Esophagus muscularis mucosa (tissue), 4 donors: ENCODE results near the gene INO80E. TPM values are rescaled to one million over a fixed set of nuclear protein-coding genes. Genes with fewer than 3 reads are reported as not detected.

ENCODE experiments used
- DNase-seq: peaks from one replicate; pipeline ENCODE4 v3.0.0-alpha.2; 2017; ENCODE audit errors: extremely low spot score
- H3K27ac ChIP-seq, 4 donors: fragments of 200-600 bp; sonication (generic); replicated peaks in 1 of 4; 1 replicate in 3 of 4; 2 replicates in 1 of 4; pipeline ENCODE4 v1.5.1; 2016 to 2019; ENCODE audit warnings: mild to moderate bottlenecking in 1 of 4
- H3K27me3 ChIP-seq, 4 donors: fragments of 200-600 bp; sonication (generic); one replicate each; pipeline versions ENCODE4 v1.5.1 to v1.6.0; 2016 to 2019
- H3K36me3 ChIP-seq, 4 donors: fragments of 200-600 bp; sonication (generic); one replicate each; pipeline ENCODE4 v1.5.1; 2016 to 2019
- H3K4me1 ChIP-seq, 4 donors: fragments of 200-600 bp; sonication (generic); one replicate each; pipeline ENCODE4 v1.5.1; 2016 to 2019
- H3K4me3 ChIP-seq, 4 donors: fragments of 200-600 bp; sonication (generic); 1 replicate in 2 of 4; 2 replicates in 2 of 4; pipeline ENCODE4 v1.5.1; 2016 to 2019; ENCODE audit warnings: mild to moderate bottlenecking in 4 of 4, moderate library complexity in 1 of 4
- H3K9me3 ChIP-seq, 4 donors: fragments of 200-600 bp; sonication (generic); 1 replicate in 3 of 4; 2 replicates in 1 of 4; pipeline ENCODE4 v1.5.1; 2016 to 2019
- EP300 ChIP-seq: sonication (generic); formaldehyde crosslinking; IDR thresholded peaks from one replicate; pipeline ENCODE4 v1.6.1; 2017; ENCODE audit warnings: antibody characterized with exemption
- POLR2A ChIP-seq: fragments of 450-650 bp; IDR thresholded peaks from one replicate; pipeline ENCODE4 v1.6.1; 2017; ENCODE audit warnings: antibody characterized with exemption, moderate library complexity, mild to moderate bottlenecking, low read depth
- POLR2AphosphoS5 ChIP-seq, 2 donors: sonication (generic); formaldehyde crosslinking; IDR thresholded peaks; one replicate each; pipeline ENCODE4 v1.6.1; 2017; ENCODE audit warnings: antibody characterized with exemption in 2 of 2
- WGBS: methylation state at CpG from one replicate; pipeline ENCODE4 v1.1.5; 2018; 5-methylcytosine and 5-hydroxymethylcytosine counted together
- intact Hi-C: fragments of 100-400 bp; cut with DNase I; formaldehyde crosslinking; loops from one replicate; pipeline ENCODE4 v1.15.1; 2023
- total RNA-seq, 4 donors: library from RNA; depleted of rRNA; stranded (reverse); fragments of >200 nt; gene quantifications; one replicate each; pipeline versions ENCODE4 v1.1.0 to v1.2.1, GENCODE V29; 2016
- TF ChIP-seq, protein P1 (sequence below), 3 experiments: fragments of 200-600 bp in 2 of 3; fragments of 450-650 bp in 1 of 3; sonication (generic) in 2 of 3; IDR thresholded peaks; one replicate each; pipeline ENCODE4 v1.5.1; 2017 to 2019; ENCODE audit warnings: antibody characterized with exemption in 3 of 3, mild to moderate bottlenecking in 2 of 3, moderate library complexity in 1 of 3

The INO80E gene
- total RNA-seq, 4 donors from 2014 or later: 38.2 to 58.1 (median 43.5) TPM

DNA sequence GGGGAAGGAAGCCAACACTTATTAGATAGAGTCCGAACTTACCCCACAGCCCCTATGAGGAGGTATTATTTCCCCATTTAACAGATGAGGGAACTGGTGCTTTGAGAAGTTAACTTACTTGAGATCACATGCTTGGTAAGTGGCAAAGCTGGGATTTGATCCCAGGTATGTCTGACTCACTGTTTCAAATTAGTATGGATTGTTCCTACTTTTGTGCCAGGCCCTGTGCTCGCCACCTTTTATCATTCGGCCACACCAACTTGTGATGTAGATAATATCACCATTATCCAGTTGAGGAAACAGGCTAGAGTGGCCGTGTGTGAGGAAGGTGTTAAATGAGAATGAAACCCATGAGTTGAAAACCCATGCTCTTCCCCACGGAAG is 11.3 kb upstream of the INO80E start:
- intact Hi-C loops: no loop called here
- TF ChIP-seq, protein P1, sequence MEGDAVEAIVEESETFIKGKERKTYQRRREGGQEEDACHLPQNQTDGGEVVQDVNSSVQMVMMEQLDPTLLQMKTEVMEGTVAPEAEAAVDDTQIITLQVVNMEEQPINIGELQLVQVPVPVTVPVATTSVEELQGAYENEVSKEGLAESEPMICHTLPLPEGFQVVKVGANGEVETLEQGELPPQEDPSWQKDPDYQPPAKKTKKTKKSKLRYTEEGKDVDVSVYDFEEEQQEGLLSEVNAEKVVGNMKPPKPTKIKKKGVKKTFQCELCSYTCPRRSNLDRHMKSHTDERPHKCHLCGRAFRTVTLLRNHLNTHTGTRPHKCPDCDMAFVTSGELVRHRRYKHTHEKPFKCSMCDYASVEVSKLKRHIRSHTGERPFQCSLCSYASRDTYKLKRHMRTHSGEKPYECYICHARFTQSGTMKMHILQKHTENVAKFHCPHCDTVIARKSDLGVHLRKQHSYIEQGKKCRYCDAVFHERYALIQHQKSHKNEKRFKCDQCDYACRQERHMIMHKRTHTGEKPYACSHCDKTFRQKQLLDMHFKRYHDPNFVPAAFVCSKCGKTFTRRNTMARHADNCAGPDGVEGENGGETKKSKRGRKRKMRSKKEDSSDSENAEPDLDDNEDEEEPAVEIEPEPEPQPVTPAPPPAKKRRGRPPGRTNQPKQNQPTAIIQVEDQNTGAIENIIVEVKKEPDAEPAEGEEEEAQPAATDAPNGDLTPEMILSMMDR (IDR thresholded peaks at IDR 0.05): no peak
- no peak for TF ChIP-seq POLR2A
- no peak for TF ChIP-seq POLR2AphosphoS5 (IDR thresholded peaks at IDR 0.05)
- TF ChIP-seq EP300: no peak
- Histone ChIP-seq H3K27ac (no peak overlapping the region), H3K4me1 (no peaks in the 10 kb centered on the region), H3K9me3 (no peaks in the 10 kb centered on the region), H3K4me3 (no peak overlapping the region), H3K36me3 (peaks cover 81 to 100% (median 100%) of the 10 kb centered on the region in 4 donors), H3K27me3 (no peaks in the 10 kb centered on the region)
- no peak for DNase-seq
- WGBS: 91% methylated on average over 5 of the region's 5 CpGs

DNA sequence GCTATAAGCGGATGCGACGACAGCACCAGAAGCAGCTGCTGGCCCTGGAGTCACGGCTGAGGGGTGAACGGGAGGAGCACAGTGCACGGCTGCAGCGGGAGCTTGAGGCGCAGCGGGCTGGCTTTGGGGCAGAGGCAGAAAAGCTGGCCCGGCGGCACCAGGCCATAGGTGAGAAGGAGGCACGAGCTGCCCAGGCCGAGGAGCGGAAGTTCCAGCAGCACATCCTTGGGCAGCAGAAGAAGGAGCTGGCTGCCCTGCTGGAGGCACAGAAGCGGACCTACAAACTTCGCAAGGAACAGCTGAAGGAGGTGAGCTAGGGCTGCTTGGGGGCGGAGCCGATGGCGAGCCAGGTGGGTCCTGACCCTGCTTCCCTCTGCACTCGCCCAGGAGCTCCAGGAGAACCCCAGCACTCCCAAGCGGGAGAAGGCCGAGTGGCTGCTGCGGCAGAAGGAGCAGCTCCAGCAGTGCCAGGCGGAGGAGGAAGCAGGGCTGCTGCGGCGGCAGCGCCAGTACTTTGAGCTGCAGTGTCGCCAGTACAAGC is 10.7 kb upstream of the INO80E start:
- H3K4me1 ChIP-seq: no peaks in the 10 kb centered on the region
- no peaks in the 10 kb centered on the region for H3K9me3 ChIP-seq
- no peaks in the 10 kb centered on the region for H3K27me3 ChIP-seq
- no peak overlapping the region for H3K27ac ChIP-seq
- H3K36me3 ChIP-seq: peaks cover 79 to 100% (median 100%) of the 10 kb centered on the region in 4 donors
- 94% methylated on average over 26 of the region's 28 CpGs for WGBS
- intact Hi-C loops: no loop called here
- no peak overlapping the region for H3K4me3 ChIP-seq
- TF ChIP-seq POLR2AphosphoS5 (IDR thresholded peaks at IDR 0.05): no peak
- TF ChIP-seq, protein P1 (IDR thresholded peaks at IDR 0.05): no peak
- TF ChIP-seq POLR2A: no peak
- TF ChIP-seq EP300: no peak
- no peak for DNase-seq

DNA sequence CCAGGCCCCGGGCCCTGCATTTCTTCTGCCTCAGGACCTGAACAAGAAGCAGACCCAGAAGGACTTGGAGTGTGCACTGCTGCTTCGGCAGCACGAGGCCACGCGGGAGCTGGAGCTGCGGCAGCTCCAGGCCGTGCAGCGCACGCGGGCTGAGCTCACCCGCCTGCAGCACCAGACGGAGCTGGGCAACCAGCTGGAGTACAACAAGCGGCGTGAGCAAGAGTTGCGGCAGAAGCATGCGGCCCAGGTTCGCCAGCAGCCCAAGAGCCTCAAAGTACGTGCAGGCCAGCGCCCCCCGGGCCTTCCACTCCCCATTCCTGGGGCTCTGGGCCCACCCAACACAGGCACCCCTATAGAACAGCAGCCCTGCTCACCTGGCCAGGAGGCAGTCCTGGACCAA is 9.8 kb upstream of the INO80E start:
- DNase-seq: no peak
- H3K27ac ChIP-seq: no peak overlapping the region
- H3K4me3 ChIP-seq: no peak overlapping the region
- no peaks in the 10 kb centered on the region for H3K9me3 ChIP-seq
- no peaks in the 10 kb centered on the region for H3K27me3 ChIP-seq
- 100% methylated on average over 1 of the region's 20 CpGs for WGBS
- intact Hi-C loops: no loop called here
- TF ChIP-seq EP300 (no peak), POLR2AphosphoS5 (IDR thresholded peaks at IDR 0.05) (no peak), POLR2A (no peak)
- TF ChIP-seq, protein P1 (IDR thresholded peaks at IDR 0.05): no peak
- H3K4me1 ChIP-seq: no peaks in the 10 kb centered on the region
- peaks cover 79 to 100% (median 100%) of the 10 kb centered on the region in 4 donors for H3K36me3 ChIP-seq

DNA sequence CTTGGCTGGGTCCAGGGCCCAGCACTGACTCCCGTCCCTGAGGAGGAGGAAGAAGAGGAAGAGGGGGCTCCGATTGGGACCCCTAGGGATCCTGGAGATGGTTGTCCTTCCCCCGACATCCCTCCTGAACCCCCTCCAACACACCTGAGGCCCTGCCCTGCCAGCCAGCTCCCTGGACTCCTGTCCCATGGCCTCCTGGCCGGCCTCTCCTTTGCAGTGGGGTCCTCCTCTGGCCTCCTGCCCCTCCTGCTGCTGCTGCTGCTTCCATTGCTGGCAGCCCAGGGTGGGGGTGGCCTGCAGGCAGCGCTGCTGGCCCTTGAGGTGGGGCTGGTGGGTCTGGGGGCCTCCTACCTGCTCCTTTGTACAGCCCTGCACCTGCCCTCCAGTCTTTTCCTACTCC is 9.1 kb upstream of the INO80E start:
- H3K27ac ChIP-seq: no peak overlapping the region
- DNase-seq: no peak
- no peaks in the 10 kb centered on the region for H3K9me3 ChIP-seq
- peaks cover 73 to 100% (median 99%) of the 10 kb centered on the region in 4 donors for H3K36me3 ChIP-seq
- TF ChIP-seq, protein P1 (IDR thresholded peaks at IDR 0.05): no peak
- TF ChIP-seq EP300: no peak
- TF ChIP-seq POLR2A: no peak
- TF ChIP-seq POLR2AphosphoS5 (IDR thresholded peaks at IDR 0.05): no peak
- no peaks in the 10 kb centered on the region for H3K4me1 ChIP-seq
- intact Hi-C loops: no loop called here
- no peaks in the 10 kb centered on the region for H3K27me3 ChIP-seq
- 88% methylated on average over 1 of the region's 5 CpGs for WGBS
- H3K4me3 ChIP-seq: no peak overlapping the region
